GM18870 (cell line): ENCODE results near the gene LRRK1.
"Not testable (repeated sequence)": the region's sequence is repeated elsewhere in the genome, so short reads cannot be mapped to it uniquely, and the experiment has no call there.

Source experiments
- ATAC-seq: cut with Tn5 transposase; IDR thresholded peaks from one replicate; pipeline ENCODE4 v1.9.1; 2021; ENCODE audit warnings: moderate library complexity; ENCODE audit not compliant: unreplicated experiment

Gene LRRK1

GRCh38 chr15:101088271-101088670 is 169.1 kb downstream of the LRRK1 start:
- ATAC-seq, result no peak

- no peak for ATAC-seq
These were observed 169.8 kb downstream of the LRRK1 start for GRCh38 chr15:101088788-101089578.

DNA sequence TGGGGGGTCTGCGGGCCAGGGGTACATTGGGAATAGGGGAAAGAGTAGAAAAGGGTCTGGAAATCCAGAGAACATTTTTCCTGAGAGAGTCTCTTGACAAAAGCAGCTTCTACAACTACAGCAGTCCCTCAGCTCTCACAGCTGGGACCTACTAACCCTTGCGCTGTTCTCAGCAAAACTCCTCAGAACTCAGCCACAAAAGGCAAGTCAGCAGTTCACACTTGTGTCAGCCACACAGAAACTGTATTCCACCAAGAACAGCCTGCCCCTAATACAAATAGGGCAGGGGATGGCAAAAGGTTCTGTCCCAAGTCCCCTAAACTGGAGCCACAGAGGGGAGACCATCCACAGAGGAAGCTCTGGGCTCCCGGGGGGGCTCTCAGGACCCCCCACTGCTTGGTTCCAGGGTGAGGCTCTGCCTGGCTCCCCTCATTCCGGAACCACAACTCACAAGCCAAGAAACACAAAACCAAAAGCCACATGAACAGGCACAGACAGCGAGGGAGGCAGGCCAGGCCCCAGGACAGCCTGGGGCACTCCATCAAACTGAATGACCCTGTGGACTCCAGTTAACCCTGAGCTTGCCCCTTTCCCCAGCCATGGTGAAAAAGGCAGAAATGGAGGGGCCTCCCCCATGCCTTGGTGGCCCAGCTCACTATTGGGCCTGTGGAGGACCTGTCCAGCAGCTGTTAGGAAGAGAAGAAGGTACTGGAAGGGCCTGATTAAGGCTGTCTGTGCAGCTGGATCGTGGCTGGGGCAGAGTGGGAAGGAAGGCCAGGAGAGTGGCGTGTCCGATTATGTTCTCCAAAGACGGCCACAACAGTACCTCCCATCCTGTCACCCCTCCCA is 170.6 kb downstream of the LRRK1 start:
- ATAC-seq, result no peak

GRCh38 chr15:101090428-101090790 is 171.3 kb downstream of the LRRK1 start:
- no peak for ATAC-seq

DNA sequence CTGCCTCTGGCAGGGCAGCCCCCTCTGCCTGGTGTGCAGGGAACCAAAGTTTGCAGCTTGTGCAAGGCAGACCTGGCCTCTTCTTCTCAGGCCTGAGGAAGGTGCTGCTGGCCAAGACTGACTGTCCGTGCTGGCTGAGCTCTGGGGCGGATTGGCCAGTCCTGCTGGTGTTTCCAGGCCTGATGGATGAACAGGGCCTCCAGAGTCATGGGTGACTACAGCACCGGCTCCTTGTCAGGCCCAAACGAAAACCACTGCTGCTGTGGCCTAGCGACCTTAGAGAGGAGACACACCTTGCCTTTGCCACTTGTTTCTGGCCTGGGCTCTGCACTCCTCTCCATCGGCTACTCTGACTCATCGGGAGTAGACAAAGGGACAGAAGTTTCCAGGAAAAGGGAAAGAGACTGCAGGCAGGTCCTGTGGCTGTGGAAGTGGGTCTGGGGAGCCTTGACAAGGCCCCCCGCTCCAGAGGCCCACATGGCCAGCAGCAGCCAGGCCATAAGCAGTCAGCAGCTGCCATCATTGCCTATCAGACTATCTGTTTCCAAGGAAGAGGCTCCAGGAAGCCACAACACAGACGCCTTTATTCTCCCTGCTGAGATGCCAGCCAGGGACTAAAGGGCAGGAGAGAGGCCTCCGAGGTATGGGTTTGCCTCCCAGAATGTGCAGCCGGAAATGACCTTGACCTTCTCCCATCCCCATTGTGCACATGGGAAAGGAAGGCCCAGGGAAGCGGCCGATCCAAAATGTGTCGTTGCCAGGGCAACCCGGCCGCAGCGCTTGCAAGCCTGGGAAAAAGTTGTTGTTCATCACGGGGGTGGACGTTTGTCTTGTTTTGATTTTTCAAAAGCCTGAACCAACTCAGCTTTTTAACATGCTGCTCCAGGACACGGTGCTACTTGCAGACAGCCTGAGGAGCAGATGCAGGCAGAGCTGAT is 172.2 kb downstream of the LRRK1 start:
- ATAC-seq, result no peak

DNA sequence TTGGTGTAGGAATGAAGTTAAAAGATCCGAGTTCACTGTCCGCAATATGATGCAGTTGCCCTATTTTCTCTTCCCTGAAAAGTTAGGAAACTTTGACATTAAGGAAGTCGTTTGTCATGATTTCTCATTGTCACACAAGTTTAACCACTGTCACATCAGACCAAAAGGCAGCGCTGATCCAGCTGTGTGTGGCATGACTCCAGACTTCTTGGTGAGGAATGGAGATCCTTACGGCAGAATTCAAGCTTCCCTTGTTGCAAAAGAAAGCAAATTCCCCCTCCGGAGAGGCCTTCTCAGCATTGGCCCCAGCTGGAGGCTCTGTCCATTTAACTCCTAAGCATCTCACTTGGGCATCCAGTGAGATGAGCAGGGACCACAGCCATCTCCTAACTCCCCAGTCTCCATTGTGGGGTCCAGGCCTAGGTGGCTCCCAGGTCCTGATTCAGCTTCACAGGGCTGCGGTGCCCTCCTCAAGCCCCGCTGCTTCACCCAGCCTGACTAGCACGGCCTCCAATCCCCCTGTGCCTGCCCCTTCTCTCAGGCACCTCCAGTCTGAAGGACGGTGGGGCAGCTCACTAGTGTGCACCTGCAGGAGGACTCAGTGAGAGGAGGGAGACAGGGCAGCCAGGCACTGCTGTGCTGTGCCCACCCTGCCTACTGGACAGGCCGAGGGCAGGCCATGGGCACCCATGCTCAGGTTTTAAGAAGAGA is 173.2 kb downstream of the LRRK1 start:
- no peak for ATAC-seq

GRCh38 chr15:101092867-101093202 is 173.7 kb downstream of the LRRK1 start:
- no peak for ATAC-seq

DNA sequence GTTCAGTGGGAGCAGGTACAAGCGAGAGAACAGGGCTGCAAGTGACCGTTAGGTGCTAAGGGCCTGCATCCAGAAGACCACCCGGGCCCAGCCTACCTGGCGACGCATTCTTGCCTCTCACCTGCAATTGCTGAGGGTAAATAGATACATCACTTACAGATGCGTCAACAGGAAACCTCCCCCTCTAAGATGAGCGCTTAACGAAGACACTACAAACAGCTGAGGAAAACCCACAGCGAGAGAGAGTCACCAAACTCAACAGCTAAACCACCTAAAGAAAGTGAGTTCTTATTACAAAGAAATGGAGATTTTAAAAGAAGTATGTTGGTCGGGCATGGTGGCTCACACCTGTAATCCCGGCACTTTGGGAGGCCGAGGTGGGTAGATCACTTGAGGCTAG is 174.8 kb downstream of the LRRK1 start:
- no peak for ATAC-seq

GRCh38 chr15:101095796-101096406 is 176.7 kb downstream of the LRRK1 start:
- not testable (repeated sequence) for ATAC-seq

GRCh38 chr15:101097111-101097510 is 178.0 kb downstream of the LRRK1 start:
- ATAC-seq, result no peak

- no peak for ATAC-seq
These were observed 180.0 kb downstream of the LRRK1 start for GRCh38 chr15:101099183-101099582.

DNA sequence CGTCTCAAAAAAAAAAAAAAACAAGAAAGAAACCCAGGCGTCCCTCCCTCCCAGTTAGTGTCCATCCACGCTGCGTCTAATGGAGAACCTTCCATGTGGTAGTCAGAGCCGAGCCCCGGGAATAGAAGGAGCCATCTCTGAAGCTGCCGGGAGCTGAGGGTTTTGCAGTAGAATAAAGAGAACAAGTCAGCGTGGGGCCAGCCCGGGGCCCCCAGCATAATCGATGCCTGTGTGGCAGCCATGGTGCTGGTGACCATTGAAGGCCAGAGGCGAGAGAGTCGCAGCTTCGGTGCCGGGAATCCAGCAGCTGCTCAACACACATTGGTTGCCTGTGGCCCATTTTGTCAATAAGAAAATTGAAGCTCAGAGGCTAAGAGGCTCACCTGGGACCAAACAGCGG is 181.0 kb downstream of the LRRK1 start:
- no peak for ATAC-seq

DNA sequence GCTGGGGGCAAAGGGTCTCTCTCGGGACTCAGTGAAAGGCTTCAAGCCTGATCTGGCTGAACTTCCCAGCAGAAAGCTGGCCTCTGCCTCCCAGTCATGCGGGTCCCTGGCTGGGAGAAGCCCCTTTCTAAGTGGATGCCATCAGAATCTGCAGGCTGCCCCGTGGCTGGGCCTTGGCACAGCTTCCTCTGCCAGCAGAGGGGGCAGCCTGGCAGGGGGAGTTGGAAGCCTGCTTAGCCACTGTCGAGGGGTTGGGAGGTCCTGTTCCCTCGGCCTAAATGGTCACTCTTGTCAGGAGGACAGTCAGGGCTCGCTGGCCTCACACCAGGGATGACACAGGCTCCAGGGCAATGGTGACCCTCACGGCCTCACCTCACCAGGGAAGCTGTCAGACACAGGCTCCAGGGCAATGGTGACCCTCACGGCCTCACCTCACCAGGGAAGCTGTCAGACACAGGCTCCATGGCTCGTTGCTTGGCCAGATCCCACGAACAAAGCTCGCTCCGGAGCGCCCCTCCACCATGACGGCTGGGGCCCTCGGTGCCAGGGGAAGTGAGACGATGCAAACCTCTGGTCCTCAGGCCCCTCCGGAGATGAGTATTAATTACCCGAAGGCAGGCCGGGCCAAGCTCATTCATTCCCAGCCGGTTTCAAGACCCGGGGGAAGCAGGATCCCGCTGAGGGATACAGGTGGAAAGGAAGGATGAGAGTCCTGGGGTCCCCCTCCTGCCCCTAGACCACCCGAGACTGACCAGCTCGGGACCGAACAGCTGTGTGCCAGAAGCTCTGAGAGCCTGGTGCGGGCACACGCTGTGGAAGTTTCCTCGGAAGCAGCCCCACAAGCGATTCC is 181.7 kb downstream of the LRRK1 start:
- ATAC-seq, result no peak

- no peak for ATAC-seq
These were observed 182.5 kb downstream of the LRRK1 start for GRCh38 chr15:101101676-101102075.

GRCh38 chr15:101102746-101103145 is 183.6 kb downstream of the LRRK1 start:
- ATAC-seq, result no peak

GRCh38 chr15:101103598-101103997 is 184.4 kb downstream of the LRRK1 start:
- ATAC-seq, result no peak

DNA sequence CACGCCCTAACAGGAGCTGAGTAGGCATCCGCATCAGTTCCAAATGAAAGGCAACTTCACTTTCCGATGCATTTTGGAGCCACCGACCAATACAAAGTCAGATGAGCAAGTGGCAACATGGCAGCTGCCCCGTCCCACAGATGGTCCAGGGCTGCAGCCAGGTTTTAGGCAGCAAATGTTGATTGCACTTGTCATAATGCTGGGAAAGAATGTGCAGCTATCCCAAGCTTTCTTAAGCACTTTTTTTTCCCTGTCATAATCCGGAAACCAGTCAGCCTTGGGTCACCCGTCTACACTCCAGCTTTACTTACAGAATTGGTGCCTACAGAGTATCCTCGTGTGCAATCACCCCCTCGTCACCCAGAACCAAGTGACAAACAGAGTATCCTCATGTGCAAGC is 185.0 kb downstream of the LRRK1 start:
- ATAC-seq, result no peak

GRCh38 chr15:101105059-101105891 is 186.1 kb downstream of the LRRK1 start:
- no peak for ATAC-seq
